Activated CD8-positive, alpha-beta memory T cell treated with anti-CD3 and anti-CD28 coated beads for 36 hours (primary cell): ENCODE data around the gene ACD. TPM values are rescaled to one million over a fixed set of nuclear protein-coding genes. Genes with fewer than 3 reads are reported as not detected.

ENCODE experiments used
- CTCF ChIA-PET: fragments of 350-600 bp; sonication (Branson Sonifier 250); formaldehyde crosslinking; loops from one replicate; lab custom pipeline; 2021; ENCODE audit warnings: antibody characterized with exemption; lab: Charles Lee
- POLR2A ChIA-PET: fragments of 350-600 bp; sonication (Branson Sonifier 250); formaldehyde crosslinking; loops from one replicate; lab custom pipeline; 2021; ENCODE audit warnings: antibody characterized with exemption; lab: Charles Lee
- total RNA-seq, 2 experiments: library from RNA; stranded (reverse); gene quantifications; one replicate each; pipeline ENCODE4 v1.2.3, GENCODE V29; 2021

The ACD gene
- total RNA-seq, 2 experiments from 2014 or later, result 75.8 to 78.5 TPM

- POLR2A ChIA-PET, result no interaction called here
- CTCF ChIA-PET, result interaction anchor here (0.7 kb wide), 1 partner anchor 10 kb away, joined by 3 read pairs; no protein-coding TSS in a partner anchor
Measured at GRCh38 chr16:67677712-67678111, 17.7 kb upstream of the ACD start.

GRCh38 chr16:67676939-67677338, 16.9 kb upstream of the ACD start:
- ChIA-PET POLR2A (no interaction called here), CTCF (no interaction called here)

- ChIA-PET CTCF (no interaction called here), POLR2A (no interaction called here)
Measured at GRCh38 chr16:67676516-67676915, 16.5 kb upstream of the ACD start.

GRCh38 chr16:67675999-67676398, 15.9 kb upstream of the ACD start:
- ChIA-PET CTCF (no interaction called here), POLR2A (no interaction called here)

GRCh38 chr16:67675579-67675935, 15.5 kb upstream of the ACD start:
- ChIA-PET POLR2A (no interaction called here), CTCF (no interaction called here)

GRCh38 chr16:67674851-67675578, 15.0 kb upstream of the ACD start:
- CTCF ChIA-PET, result no interaction called here
- POLR2A ChIA-PET, result no interaction called here

GRCh38 chr16:67673712-67674580, 13.9 kb upstream of the ACD start:
- ChIA-PET CTCF (interaction anchor here (0.6 to 2.0 kb wide), 2 partner anchors 108 to 142 kb away, joined by 4 to 9 read pairs; no protein-coding TSS in a partner anchor), POLR2A (no interaction called here)

GRCh38 chr16:67672739-67673662, 12.9 kb upstream of the ACD start:
- ChIA-PET POLR2A (no interaction called here), CTCF (interaction anchor here (0.5 to 4.1 kb wide), 8 partner anchors 9 to 168 kb away, joined by 3 to 19 read pairs (median 3); no protein-coding TSS in a partner anchor)

- CTCF ChIA-PET, result interaction anchor here (0.5 to 4.1 kb wide), 5 partner anchors 9 to 169 kb away, joined by 3 to 19 read pairs (median 3); no protein-coding TSS in a partner anchor
- POLR2A ChIA-PET, result no interaction called here
Measured at GRCh38 chr16:67672306-67672705, 12.2 kb upstream of the ACD start.

- POLR2A ChIA-PET, result no interaction called here
- CTCF ChIA-PET, result interaction anchor here (1.0 to 4.1 kb wide), 5 partner anchors 10 to 156 kb away, joined by 3 to 19 read pairs (median 5); partner anchors contain the start of gene ACD
Measured at GRCh38 chr16:67669499-67670101, 9.5 kb upstream of the ACD start.

- POLR2A ChIA-PET, result no interaction called here
- CTCF ChIA-PET, result interaction anchor here (0.6 to 5.0 kb wide), 13 partner anchors 9 to 215 kb away, joined by 3 to 42 read pairs (median 5); partner anchors contain the start of genes ACD, ATP6V0D1 and GFOD2
Measured at GRCh38 chr16:67668495-67669157, 8.6 kb upstream of the ACD start.

GRCh38 chr16:67667817-67668494, 7.9 kb upstream of the ACD start:
- CTCF ChIA-PET, result interaction anchor here (0.5 to 5.0 kb wide), 18 partner anchors 8 to 216 kb away, joined by 3 to 42 read pairs (median 3); partner anchors contain the start of genes ACD, ATP6V0D1 and GFOD2

GRCh38 chr16:67667453-67667816, 7.4 kb upstream of the ACD start:
- POLR2A ChIA-PET, result interaction anchor here (1.1 to 1.2 kb wide), 2 partner anchors 10 to 139 kb away, joined by 3 to 4 read pairs; partner anchors contain the start of genes RANBP10 and TSNAXIP1
- CTCF ChIA-PET, result interaction anchor here (0.5 to 5.0 kb wide), 16 partner anchors 8 to 204 kb away, joined by 3 to 42 read pairs (median 4); partner anchors contain the start of genes ACD, ATP6V0D1 and GFOD2

More at GRCh38 chr16:67667817-67668494, 7.9 kb upstream of the ACD start:
- POLR2A ChIA-PET, result interaction anchor here (1.1 to 1.2 kb wide), 2 partner anchors 10 to 138 kb away, joined by 3 to 4 read pairs; partner anchors contain the start of genes RANBP10 and TSNAXIP1

- CTCF ChIA-PET, result interaction anchor here (0.6 to 5.0 kb wide), 16 partner anchors 7 to 399 kb away, joined by 3 to 42 read pairs (median 4); partner anchors contain the start of genes ACD, ATP6V0D1 and GFOD2
- POLR2A ChIA-PET, result interaction anchor here (0.7 to 1.2 kb wide), 4 partner anchors 9 to 140 kb away, joined by 3 to 4 read pairs (median 3); partner anchors contain the start of genes CARMIL2, RANBP10 and TSNAXIP1
Measured at GRCh38 chr16:67666559-67667452, 6.7 kb upstream of the ACD start, which contains the start of the genes C16orf86 and ENKD1. Gene C16orf86 (plus strand): TSS chr16:67666814. CDS start chr16:67666971, 157 bp downstream. Gene ENKD1 (minus strand): TSS chr16:67666750. CDS start chr16:67666442, 308 bp downstream.

- ChIA-PET CTCF (interaction anchor here (0.5 to 5.0 kb wide), 9 partner anchors 21 to 267 kb away, joined by 3 to 42 read pairs (median 4); partner anchors contain the start of genes ATP6V0D1, CARMIL2 and GFOD2), POLR2A (interaction anchor here (0.6 to 1.0 kb wide), 2 partner anchors 26 to 129 kb away, joined by 3 read pairs; no protein-coding TSS in a partner anchor)
Measured at GRCh38 chr16:67666032-67666551, 6.0 kb upstream of the ACD start.
